22Rv1 (cell line): ENCODE results near the gene CD151.

Experiments used
- ZFX ChIP-seq: fragments of 450-650 bp; IDR thresholded peaks from 2 replicates; pipeline ENCODE4 v1.6.1; 2017; ENCODE audit warnings: antibody characterized with exemption, borderline replicate concordance
- TF ChIP-seq, protein P1 (sequence below): fragments of 450-650 bp; IDR thresholded peaks from 2 replicates; pipeline ENCODE4 v1.5.1; 2017; ENCODE audit warnings: mild to moderate bottlenecking

DNA sequence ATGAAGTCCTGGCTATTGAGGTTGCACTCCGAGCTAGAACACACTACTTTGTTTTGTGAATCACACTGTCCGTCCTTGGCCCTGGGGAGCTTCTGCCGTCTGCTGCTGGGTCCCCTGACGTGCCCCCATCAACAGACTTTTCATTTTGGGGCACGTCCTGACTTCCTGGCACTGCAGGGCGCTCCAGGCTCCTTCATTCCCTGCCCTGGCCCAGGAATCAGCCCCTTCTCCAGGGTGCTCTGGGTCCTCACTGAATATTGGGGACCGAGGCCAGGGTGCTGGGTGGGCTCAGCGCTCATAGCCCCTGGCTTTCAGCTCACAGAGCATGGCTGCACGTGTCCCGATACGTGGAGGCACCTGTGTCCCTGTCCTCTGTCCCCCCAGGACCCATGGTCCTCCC lies 32.1 kb downstream of the CD151 start:
- TF ChIP-seq, protein P1, sequence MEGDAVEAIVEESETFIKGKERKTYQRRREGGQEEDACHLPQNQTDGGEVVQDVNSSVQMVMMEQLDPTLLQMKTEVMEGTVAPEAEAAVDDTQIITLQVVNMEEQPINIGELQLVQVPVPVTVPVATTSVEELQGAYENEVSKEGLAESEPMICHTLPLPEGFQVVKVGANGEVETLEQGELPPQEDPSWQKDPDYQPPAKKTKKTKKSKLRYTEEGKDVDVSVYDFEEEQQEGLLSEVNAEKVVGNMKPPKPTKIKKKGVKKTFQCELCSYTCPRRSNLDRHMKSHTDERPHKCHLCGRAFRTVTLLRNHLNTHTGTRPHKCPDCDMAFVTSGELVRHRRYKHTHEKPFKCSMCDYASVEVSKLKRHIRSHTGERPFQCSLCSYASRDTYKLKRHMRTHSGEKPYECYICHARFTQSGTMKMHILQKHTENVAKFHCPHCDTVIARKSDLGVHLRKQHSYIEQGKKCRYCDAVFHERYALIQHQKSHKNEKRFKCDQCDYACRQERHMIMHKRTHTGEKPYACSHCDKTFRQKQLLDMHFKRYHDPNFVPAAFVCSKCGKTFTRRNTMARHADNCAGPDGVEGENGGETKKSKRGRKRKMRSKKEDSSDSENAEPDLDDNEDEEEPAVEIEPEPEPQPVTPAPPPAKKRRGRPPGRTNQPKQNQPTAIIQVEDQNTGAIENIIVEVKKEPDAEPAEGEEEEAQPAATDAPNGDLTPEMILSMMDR: no peak
- TF ChIP-seq ZFX: no peak
